Osteocyte (in vitro differentiated cells): ENCODE data around the gene ADAMTS14. TPM values are rescaled to one million over a fixed set of nuclear protein-coding genes. Genes with fewer than 3 reads are reported as not detected.

ENCODE experiments used
- DNase-seq: peaks from one replicate; pipeline ENCODE4 v3.0.0; 2021; ENCODE audit warnings: mixed read lengths; ENCODE audit not compliant: unreplicated experiment; ENCODE audit errors: extremely low spot score
- H3K27ac Mint-ChIP-seq: one replicate; pipeline ENCODE4 v1.8.0; 2021; ENCODE audit warnings: mild to moderate bottlenecking, mixed read lengths; ENCODE audit not compliant: unreplicated experiment
- H3K27me3 Mint-ChIP-seq: one replicate; pipeline ENCODE4 v1.8.0; 2021; ENCODE audit warnings: mixed read lengths; ENCODE audit not compliant: unreplicated experiment
- H3K36me3 Mint-ChIP-seq: one replicate; pipeline ENCODE4 v1.8.0; 2021; ENCODE audit warnings: mixed read lengths; ENCODE audit not compliant: unreplicated experiment
- H3K4me1 Mint-ChIP-seq: one replicate; pipeline ENCODE4 v1.8.0; 2021; ENCODE audit warnings: mixed read lengths; ENCODE audit not compliant: unreplicated experiment
- H3K4me3 Mint-ChIP-seq: one replicate; pipeline ENCODE4 v1.8.0; 2021; ENCODE audit warnings: mild to moderate bottlenecking, moderate library complexity, mixed read lengths; ENCODE audit not compliant: unreplicated experiment
- H3K9me3 Mint-ChIP-seq: one replicate; pipeline ENCODE4 v1.8.0; 2021; ENCODE audit warnings: mixed read lengths; ENCODE audit not compliant: unreplicated experiment
- total RNA-seq: library from RNA; stranded (reverse); gene quantifications from 2 replicates; pipeline ENCODE4 v1.2.1, GENCODE V29; 2021
- TF ChIP-seq, protein P1 (sequence below): fragments of 200-600 bp; sonication (generic); IDR thresholded peaks from 2 replicates; pipeline ENCODE4 v1.5.0; 2021; ENCODE audit warnings: antibody characterized with exemption, mild to moderate bottlenecking, moderate library complexity

ADAMTS14 gene
- total RNA-seq, 1 donor from 2014 or later: 4.1 TPM

DNA sequence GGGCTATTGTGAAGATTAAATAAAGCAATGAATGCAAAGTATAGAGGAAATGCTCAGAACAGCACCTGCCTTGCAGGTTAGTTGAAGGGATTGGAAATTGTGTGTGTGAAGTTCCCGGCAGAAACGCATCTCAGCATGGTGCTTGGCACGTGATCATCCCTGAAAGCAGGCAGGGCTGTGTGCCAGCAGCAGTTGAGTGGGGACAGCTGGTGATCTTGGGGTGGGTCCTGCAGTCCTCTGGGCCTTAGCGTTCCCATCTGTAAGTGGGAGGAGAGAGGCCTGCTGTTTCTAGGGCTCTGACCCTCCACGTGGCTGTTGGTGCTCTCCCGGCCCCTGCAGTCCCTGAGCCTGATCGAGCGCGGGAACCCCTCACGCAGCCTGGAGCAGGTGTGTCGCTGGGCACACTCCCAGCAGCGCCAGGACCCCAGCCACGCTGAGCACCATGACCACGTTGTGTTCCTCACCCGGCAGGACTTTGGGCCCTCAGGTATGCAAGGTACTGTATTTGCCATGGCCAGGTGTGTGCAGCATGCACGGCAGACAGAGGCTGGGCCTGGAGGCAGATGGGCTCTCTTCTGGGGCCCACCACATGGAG, 57.6 kb downstream of the ADAMTS14 start:
- Mint-ChIP-seq H3K27me3 (peaks cover 2% of the 10 kb centered on the region), H3K4me1 (no peaks in the 10 kb centered on the region), H3K27ac (no peak overlapping the region), H3K4me3 (no peak overlapping the region), H3K36me3 (peaks cover 2% of the 10 kb centered on the region), H3K9me3 (no peaks in the 10 kb centered on the region)
- DNase-seq: no peak
- TF ChIP-seq, protein P1, sequence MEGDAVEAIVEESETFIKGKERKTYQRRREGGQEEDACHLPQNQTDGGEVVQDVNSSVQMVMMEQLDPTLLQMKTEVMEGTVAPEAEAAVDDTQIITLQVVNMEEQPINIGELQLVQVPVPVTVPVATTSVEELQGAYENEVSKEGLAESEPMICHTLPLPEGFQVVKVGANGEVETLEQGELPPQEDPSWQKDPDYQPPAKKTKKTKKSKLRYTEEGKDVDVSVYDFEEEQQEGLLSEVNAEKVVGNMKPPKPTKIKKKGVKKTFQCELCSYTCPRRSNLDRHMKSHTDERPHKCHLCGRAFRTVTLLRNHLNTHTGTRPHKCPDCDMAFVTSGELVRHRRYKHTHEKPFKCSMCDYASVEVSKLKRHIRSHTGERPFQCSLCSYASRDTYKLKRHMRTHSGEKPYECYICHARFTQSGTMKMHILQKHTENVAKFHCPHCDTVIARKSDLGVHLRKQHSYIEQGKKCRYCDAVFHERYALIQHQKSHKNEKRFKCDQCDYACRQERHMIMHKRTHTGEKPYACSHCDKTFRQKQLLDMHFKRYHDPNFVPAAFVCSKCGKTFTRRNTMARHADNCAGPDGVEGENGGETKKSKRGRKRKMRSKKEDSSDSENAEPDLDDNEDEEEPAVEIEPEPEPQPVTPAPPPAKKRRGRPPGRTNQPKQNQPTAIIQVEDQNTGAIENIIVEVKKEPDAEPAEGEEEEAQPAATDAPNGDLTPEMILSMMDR: no peak

DNA sequence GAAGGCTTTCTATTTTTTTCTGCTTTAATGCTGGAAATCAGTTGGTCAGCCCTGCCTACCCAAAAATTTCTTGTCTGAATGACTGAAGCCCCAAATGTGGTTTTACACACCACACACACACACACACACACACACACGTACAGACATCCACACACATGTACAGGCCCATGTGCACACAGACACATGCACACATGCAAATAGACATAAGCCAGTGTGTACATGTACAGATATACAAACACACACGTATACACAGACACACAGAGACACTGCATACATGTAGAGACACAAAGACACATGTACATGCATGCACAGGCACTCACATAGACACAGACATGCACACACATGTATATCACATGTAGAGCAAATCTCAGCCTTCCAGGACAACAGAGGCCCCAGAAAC, 58.6 kb downstream of the ADAMTS14 start:
- Mint-ChIP-seq H3K36me3 (peaks cover 2% of the 10 kb centered on the region), H3K27me3 (no peaks in the 10 kb centered on the region), H3K4me3 (no peak overlapping the region), H3K9me3 (no peaks in the 10 kb centered on the region), H3K27ac (no peak overlapping the region), H3K4me1 (no peaks in the 10 kb centered on the region)
- DNase-seq: no peak
- TF ChIP-seq, protein P1: no peak

DNA sequence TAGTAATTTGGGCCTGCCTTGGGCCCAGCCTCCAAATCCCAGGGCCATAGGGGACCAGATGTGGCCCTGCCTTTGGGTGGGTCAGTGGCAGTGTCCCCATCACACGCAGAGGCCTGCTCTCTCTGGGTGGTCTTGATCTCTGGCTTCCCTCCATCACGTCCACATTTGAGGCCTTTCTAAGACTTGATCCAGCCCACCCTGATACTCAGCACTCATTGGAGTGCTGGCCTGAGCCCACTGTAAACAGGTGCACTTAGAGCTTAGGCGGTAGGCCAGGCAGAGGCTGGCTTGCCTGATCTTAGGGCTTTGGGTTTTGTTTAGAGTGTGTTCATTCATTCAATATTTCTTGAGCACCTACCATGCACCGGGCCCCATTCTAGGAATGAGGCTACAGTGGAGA, 60.3 kb downstream of the ADAMTS14 start:
- TF ChIP-seq, protein P1: no peak
- peaks cover 2% of the 10 kb centered on the region for H3K36me3 Mint-ChIP-seq
- no peaks in the 10 kb centered on the region for H3K4me1 Mint-ChIP-seq
- H3K4me3 Mint-ChIP-seq: no peak overlapping the region
- H3K27ac Mint-ChIP-seq: no peak overlapping the region
- DNase-seq: no peak
- H3K27me3 Mint-ChIP-seq: no peaks in the 10 kb centered on the region
- no peaks in the 10 kb centered on the region for H3K9me3 Mint-ChIP-seq

DNA sequence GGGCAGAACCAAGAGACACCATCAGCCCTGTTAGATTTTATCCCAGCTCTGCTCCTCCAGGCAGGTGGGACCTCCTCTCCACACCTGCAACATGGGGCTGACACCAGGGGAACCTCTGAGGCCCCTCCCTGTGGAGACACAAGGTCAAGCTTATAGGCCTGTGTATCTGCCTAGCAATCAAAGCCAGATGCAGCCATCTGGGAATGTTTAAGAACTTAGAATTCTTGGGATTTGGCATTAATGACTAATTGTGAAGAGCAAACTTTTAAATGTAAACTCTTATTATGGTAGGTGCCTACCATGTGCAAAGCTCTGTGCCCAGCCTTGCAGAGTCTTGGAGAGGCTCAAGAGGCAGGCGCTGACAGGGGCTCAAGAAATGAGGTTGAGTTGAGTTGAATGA, 60.7 kb downstream of the ADAMTS14 start:
- H3K27me3 Mint-ChIP-seq: no peaks in the 10 kb centered on the region
- DNase-seq: no peak
- H3K4me3 Mint-ChIP-seq: no peak overlapping the region
- peaks cover 2% of the 10 kb centered on the region for H3K36me3 Mint-ChIP-seq
- H3K27ac Mint-ChIP-seq: no peak overlapping the region
- TF ChIP-seq, protein P1: no peak
- no peaks in the 10 kb centered on the region for H3K4me1 Mint-ChIP-seq
- no peaks in the 10 kb centered on the region for H3K9me3 Mint-ChIP-seq

DNA sequence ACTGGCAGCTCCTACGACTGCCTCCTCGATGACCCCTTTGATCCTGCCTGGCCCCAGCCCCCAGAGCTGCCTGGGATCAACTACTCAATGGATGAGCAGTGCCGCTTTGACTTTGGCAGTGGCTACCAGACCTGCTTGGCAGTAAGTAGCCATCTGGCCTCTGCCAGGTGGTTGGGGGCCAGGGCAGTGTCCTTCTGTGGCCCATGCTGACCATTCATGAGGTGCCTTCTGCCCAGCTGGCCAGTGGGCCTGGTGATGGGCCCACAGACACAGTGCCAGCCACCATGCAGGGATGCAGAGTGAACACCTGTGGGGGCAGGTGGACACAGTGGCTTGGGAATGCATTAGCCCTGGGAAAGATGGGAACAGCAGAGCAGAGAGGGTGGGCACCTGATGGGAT, 62.9 kb downstream of the ADAMTS14 start:
- Mint-ChIP-seq H3K4me1 (no peaks in the 10 kb centered on the region), H3K4me3 (no peak overlapping the region), H3K27ac (no peak overlapping the region), H3K36me3 (peaks cover 2% of the 10 kb centered on the region), H3K27me3 (no peaks in the 10 kb centered on the region), H3K9me3 (no peaks in the 10 kb centered on the region)
- DNase-seq: no peak
- TF ChIP-seq, protein P1: no peak
